Measurements from ENCODE around the gene PTP4A2.

PTP4A2 gene

GRCh38 chr1:31859044-31859443 lies 79.1 kb downstream of the PTP4A2 start:
- ATAC-seq (no peak), DNase-seq (no peak)

GRCh38 chr1:31857863-31858262 lies 80.3 kb downstream of the PTP4A2 start:
- no peak for DNase-seq
- no peak for ATAC-seq

Data from stimulated activated naive CD8-positive, alpha-beta T cell treated with anti-CD3 and anti-CD28 coated beads, Interleukin-15, Interleukin-2, amounts not matched to agents 100 U/mL and 50 U/mL, for 24 hours (primary cell).